Tibial artery (tissue), 4 donors: ENCODE data around the gene GRIK3.

Experiments
- DNase-seq, 2 donors: peaks; one replicate each; pipeline ENCODE4 v3.0.0-alpha.2; 2019
- H3K27ac ChIP-seq, 2 donors: fragments of 200-600 bp; sonication (generic) in 1 of 2; 1 replicate in 1 of 2; 2 replicates in 1 of 2; pipeline ENCODE4 v1.5.1; 2018 to 2019; ENCODE audit warnings: mild to moderate bottlenecking in 1 of 2
- H3K27me3 ChIP-seq, 2 donors: fragments of 200-600 bp; sonication (generic) in 1 of 2; one replicate each; pipeline versions ENCODE4 v1.5.1 to v1.6.0; 2016 to 2019
- H3K36me3 ChIP-seq, 3 donors: fragments of 200-600 bp; sonication (generic) in 2 of 3; one replicate each; pipeline ENCODE4 v1.5.1; 2016 to 2019; ENCODE audit warnings: mild to moderate bottlenecking in 2 of 3
- H3K4me1 ChIP-seq, 4 donors: fragments of 200-600 bp; sonication (generic) in 2 of 4; 1 replicate in 3 of 4; 2 replicates in 1 of 4; pipeline ENCODE4 v1.5.1; 2016 to 2019
- H3K4me3 ChIP-seq, 2 donors: fragments of 200-600 bp; sonication (generic) in 1 of 2; 1 replicate in 1 of 2; 2 replicates in 1 of 2; pipeline ENCODE4 v1.5.1; 2018 to 2019; ENCODE audit warnings: mild to moderate bottlenecking in 2 of 2
- H3K9me3 ChIP-seq, 3 donors: fragments of 200-600 bp; sonication (generic) in 1 of 3; one replicate each; pipeline ENCODE4 v1.5.1; 2016 to 2019
- intact Hi-C: fragments of 100-400 bp; cut with DNase I; formaldehyde crosslinking; loops from one replicate; pipeline ENCODE4 v1.15.0; 2023; ENCODE audit warnings: low total_unique reads
- TF ChIP-seq, protein P1 (sequence below), 2 experiments: fragments of 200-600 bp in 1 of 2; fragments of 450-650 bp in 1 of 2; IDR thresholded peaks; one replicate each; pipeline ENCODE4 v1.5.1; 2017 to 2019; ENCODE audit warnings: antibody characterized with exemption in 2 of 2, mild to moderate bottlenecking in 1 of 2, moderate library complexity in 1 of 2

The GRIK3 gene

DNA sequence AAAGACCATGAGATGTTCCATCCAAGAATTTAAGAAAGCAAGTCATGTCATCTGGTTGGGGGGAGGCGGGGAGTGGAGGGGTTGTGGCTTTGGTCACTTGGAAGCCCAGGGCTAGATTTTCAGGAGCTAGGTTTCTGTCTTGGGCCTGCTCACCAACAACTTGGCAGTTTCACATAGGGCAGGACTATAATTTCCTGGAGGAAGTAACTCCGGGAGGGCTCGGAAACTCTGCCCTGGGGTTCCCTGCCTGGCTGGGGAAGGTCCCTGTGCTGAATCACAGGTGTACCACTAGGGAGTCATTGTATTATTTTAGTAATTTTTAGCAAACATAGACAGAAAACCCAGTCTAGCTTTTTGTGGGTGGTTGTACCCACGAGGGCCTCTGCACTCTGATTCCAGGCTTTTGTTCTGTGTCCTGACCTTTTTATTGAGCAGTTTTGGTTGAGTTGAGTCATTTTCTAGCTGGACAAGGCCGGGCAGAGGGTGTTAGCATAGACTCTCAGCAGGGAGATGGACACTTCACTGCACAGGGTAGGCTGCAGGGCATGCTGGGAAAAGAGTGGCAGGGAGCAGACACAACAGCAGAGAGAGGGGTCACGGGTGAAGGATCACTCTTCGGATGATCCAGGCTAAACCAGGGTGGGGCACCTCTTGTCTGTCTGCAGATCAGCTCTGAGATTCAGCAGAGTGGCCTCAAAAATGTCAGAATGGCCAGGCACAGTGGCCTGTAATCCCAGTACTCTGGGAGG, 144.7 kb downstream of the GRIK3 start:
- H3K36me3 ChIP-seq: no peaks in the 10 kb centered on the region
- no peaks in the 10 kb centered on the region for H3K9me3 ChIP-seq
- H3K4me1 ChIP-seq: no peaks in the 10 kb centered on the region
- TF ChIP-seq, protein P1, sequence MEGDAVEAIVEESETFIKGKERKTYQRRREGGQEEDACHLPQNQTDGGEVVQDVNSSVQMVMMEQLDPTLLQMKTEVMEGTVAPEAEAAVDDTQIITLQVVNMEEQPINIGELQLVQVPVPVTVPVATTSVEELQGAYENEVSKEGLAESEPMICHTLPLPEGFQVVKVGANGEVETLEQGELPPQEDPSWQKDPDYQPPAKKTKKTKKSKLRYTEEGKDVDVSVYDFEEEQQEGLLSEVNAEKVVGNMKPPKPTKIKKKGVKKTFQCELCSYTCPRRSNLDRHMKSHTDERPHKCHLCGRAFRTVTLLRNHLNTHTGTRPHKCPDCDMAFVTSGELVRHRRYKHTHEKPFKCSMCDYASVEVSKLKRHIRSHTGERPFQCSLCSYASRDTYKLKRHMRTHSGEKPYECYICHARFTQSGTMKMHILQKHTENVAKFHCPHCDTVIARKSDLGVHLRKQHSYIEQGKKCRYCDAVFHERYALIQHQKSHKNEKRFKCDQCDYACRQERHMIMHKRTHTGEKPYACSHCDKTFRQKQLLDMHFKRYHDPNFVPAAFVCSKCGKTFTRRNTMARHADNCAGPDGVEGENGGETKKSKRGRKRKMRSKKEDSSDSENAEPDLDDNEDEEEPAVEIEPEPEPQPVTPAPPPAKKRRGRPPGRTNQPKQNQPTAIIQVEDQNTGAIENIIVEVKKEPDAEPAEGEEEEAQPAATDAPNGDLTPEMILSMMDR (IDR thresholded peaks at IDR 0.05): no peak
- H3K4me3 ChIP-seq: no peak overlapping the region
- no peak for DNase-seq
- peaks cover 0 to 17% of the 10 kb centered on the region in 2 donors for H3K27me3 ChIP-seq
- no peak overlapping the region for H3K27ac ChIP-seq
- intact Hi-C loops: no loop called here

DNA sequence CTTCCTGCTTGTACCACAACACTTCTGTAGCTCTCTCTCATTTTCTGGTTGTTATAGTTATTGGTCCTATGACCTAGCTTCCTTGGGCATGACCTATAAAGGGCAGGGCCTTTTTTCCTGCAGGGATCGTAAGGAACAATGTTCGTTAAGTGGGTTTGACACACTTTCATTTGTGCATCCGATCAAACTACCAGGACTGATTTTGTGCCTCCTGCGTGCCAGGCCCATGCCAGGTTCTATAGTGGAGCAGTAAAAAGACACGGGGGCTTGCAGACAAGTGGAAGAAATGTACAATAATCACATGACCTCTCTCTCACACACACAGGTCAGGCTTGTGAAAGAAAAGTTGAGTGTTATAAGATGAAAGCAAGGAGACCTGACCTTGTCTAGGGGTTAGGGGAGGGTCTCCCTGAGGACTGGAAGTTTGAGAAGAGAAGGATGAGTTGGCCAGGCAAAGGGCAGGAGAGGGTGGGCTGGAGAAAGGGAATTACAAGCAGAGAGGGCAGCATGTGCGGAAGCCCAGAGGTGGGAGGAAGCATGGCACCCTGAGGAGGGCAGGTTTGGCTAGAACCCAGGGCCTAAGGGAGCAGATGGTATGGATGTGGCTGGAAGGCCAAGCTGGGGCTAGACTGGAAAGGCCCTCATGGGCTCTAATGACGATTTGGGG, 145.4 kb downstream of the GRIK3 start:
- no peaks in the 10 kb centered on the region for H3K4me1 ChIP-seq
- no peaks in the 10 kb centered on the region for H3K36me3 ChIP-seq
- intact Hi-C loops: no loop called here
- H3K27me3 ChIP-seq: peaks cover 0 to 17% of the 10 kb centered on the region in 2 donors
- H3K9me3 ChIP-seq: no peaks in the 10 kb centered on the region
- no peak overlapping the region for H3K27ac ChIP-seq
- TF ChIP-seq, protein P1 (IDR thresholded peaks at IDR 0.05): no peak
- H3K4me3 ChIP-seq: no peak overlapping the region
- DNase-seq: peak in 1 of 2 donors; percentile 39

DNA sequence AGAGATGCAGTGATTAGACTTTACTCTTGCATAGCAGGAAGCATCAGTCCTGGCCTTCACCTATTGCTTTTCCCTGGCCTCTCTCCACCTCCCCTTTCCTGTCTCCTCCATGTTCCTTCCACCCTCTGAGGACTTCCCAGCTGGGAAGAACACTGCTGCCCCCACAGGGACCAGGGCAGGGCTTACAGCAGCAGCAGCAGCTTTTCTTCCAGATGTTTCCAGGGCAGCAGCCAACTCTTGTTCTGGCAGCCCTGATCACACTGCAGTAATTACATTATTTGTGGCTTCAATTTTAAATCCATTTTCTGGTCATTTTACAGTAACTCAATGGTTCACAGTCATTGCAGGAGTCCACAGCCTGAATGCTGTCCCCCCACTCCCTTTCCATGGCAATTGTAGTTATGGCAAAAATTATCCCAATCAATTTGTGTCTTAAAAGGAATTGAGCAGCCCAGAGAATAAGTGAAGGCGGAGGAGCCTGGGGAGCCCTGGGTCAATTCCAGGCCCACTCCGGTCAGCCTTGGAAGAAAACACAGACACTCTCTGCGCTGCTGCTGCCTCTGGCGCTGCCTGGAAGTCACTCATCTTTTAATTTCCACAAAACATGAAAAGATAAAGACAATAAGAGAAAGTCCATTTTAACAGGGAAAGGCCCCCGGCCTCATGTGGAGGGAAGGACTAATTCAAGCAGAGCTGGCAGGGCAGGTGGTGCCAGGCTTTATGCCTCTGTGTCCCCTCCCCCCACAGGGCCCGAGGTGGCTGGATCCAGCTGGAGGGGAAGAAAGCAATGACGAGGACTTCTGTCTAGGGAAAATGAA, 148.6 kb downstream of the GRIK3 start:
- no peaks in the 10 kb centered on the region for H3K4me1 ChIP-seq
- H3K27me3 ChIP-seq: peaks cover 0 to 14% of the 10 kb centered on the region in 2 donors
- no peaks in the 10 kb centered on the region for H3K36me3 ChIP-seq
- no peak for DNase-seq
- intact Hi-C loops: no loop called here
- TF ChIP-seq, protein P1 (IDR thresholded peaks at IDR 0.05): no peak
- H3K27ac ChIP-seq: no peak overlapping the region
- no peak overlapping the region for H3K4me3 ChIP-seq
- H3K9me3 ChIP-seq: no peaks in the 10 kb centered on the region

DNA sequence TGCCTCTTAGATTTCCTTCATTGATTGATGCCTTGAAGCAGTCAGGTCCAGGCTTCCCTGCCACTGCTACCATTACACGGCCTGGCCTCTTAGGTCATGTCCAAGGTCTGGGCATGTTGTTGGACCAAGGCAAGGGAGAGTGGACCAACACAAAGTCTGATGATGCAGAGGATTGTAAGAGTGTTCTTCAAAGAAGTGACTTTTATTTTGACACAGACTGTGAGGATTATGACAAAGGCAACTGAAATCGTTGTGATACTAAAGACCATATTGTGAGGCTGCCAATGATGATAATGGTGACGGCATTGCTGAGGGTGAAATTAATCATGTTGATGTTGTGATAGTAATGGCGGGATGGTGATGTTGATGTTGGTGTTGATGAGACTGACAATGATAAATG, 149.5 kb downstream of the GRIK3 start:
- DNase-seq: no peak
- Histone ChIP-seq H3K27me3 (peaks cover 0 to 17% of the 10 kb centered on the region in 2 donors), H3K9me3 (no peaks in the 10 kb centered on the region), H3K27ac (no peak overlapping the region), H3K4me1 (no peaks in the 10 kb centered on the region), H3K36me3 (no peaks in the 10 kb centered on the region), H3K4me3 (no peak overlapping the region)
- TF ChIP-seq, protein P1 (IDR thresholded peaks at IDR 0.05): no peak
- intact Hi-C loops: no loop called here

DNA sequence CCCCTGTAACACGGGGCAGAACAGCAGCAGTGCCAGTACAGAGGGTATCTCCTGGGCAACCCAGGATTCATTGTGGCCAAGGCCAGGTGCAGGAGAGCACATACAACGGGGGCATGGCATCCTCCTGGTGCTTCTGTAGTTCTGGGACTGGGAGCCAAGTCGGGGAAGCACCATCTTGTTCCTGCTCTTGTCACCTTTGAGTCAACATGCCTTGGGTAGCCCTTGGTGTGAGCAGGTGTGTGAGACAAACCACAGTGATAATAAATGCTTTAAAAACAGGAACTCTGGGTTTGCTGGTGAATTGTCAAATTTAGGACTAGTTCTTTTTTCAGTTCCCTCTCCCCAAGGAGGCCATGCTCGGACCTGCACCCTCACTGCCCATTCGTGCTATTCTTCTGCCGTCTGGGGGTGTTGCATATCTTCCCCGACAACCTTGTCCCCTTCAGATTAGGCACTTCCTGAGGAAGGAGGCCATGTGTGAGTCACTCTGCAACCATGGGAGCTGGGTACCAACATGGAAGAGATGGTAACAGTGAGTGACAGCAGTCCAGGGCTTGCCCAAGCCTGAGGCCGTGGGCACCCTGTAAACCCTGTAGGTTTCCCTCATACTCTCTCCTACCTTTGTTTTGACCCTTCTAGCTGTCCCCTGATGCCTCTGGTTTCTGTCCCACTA, 150.2 kb downstream of the GRIK3 start:
- Histone ChIP-seq H3K36me3 (no peaks in the 10 kb centered on the region), H3K27me3 (peaks cover 0 to 18% of the 10 kb centered on the region in 2 donors), H3K4me1 (no peaks in the 10 kb centered on the region), H3K4me3 (no peak overlapping the region), H3K9me3 (no peaks in the 10 kb centered on the region), H3K27ac (no peak overlapping the region)
- TF ChIP-seq, protein P1 (IDR thresholded peaks at IDR 0.05): no peak
- intact Hi-C loops: no loop called here
- peak in 1 of 2 donors; percentile 20 for DNase-seq
